Measurements from ENCODE around the gene LAMA2.

LAMA2 gene

DNA sequence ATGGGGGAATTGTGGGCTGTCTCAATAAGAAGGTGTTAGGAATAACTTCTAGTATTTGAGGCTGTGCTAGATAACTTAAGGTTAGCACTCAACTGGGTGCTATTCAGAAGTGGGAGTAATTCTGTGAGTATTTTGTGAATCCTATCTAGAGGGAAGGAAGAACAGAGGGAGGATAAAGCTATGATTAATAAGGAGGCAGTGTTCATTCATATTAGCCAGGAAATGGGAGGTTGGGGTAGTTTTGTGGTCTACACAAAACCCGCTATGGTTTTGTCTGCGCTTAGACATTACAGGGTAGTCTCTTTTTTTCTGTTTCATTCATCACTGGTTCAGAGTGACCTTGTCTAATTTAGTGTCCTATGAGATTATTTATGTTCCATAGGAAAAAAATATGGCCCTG lies 486.0 kb downstream of the LAMA2 start:
- peak; percentile 58 for DNase-seq (ENCODE audit: low read depth)

GRCh38 chr6:129369737-129370136 lies 486.8 kb downstream of the LAMA2 start:
- DNase-seq (ENCODE audit: low read depth) = no peak

DNA sequence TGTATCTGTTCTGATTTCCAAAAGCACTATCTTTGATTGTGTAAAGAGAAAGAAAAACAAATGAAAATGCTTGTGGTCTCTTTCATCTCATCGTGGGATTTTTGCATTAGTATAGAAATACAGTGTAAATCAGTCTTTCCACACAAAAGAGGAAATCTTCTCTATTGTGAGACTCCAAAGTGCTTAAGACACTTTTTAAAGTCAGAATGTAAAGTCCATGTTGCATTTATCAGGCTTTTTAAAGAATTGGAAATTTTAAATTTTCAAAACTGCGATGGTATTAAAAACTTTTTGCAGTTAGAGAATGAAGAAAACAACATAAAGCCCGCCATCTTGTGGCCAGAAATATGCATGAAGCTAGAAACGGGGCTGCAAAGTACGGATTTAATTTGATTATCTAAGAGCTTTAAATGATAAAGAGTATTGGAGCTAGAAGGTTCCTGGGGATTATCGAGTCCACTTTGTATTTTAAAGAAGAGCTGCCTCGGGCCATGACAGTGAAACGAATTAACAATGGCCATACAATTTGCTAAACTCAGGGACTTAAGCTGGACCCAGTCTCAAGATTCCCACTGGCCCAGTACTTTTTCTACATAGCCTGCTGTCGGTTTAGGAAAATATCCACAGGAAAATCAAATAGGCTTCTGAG lies 487.5 kb downstream of the LAMA2 start:
- DNase-seq (ENCODE audit: low read depth) = peak; percentile 47

DNA sequence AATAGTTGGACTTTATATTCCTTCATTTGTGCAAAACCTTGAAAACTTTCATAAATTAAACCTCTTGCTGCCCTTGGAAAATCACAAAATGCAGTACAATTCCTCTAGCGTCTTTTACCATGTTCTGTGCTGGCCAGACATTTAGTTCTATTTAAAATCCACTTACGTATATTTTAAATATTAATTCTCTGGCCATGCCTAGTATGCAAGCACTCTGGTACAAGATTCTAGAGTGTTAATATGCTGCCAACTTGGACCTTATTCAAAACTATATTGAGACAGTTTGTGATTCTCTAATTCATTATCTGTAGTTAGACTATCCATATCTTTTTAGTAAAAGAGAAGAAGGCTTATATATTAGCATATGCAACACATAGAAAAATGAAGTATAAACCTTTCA lies 498.9 kb downstream of the LAMA2 start:
- no peak for DNase-seq (ENCODE audit: low read depth)

DNA sequence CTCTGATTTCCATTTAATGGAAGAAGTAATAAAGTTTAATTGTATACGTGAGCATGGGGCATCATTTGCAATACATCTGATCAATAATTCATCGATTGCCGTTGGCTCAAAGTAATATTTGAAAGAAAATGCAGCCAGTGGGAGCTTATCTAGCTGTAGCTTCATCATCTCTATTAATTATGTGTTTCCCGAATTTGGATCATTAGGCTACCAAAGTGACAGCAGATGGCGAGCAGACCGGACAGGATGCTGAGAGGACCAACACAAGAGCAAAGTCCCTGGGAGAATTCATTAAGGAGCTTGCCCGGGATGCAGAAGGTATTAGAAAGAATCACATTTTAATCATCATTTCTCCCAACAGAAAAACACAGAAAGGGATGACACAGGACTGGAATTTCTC lies 500.0 kb downstream of the LAMA2 start:
- DNase-seq (ENCODE audit: low read depth) = no peak

DNA sequence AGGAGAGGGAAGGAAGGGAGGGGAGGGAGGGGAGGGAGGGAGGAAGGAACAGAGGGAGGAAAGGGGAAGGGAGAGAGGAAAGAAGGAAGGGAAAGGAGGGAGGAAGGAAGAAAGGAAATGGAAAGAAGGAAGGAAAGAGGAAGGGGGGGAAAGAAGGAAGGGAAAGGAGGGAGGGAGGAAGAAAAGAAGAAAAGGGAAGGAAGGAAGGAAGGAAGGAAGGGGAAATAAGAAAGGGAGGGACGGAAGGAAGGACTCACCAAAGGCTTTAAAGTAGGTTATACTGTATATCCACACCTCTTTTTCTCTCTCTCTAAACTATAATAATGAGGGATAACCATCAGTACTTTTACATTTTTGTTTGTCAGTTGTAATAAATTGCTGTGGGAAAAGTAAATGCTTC lies 502.2 kb downstream of the LAMA2 start:
- DNase-seq (ENCODE audit: low read depth) = no peak

DNA sequence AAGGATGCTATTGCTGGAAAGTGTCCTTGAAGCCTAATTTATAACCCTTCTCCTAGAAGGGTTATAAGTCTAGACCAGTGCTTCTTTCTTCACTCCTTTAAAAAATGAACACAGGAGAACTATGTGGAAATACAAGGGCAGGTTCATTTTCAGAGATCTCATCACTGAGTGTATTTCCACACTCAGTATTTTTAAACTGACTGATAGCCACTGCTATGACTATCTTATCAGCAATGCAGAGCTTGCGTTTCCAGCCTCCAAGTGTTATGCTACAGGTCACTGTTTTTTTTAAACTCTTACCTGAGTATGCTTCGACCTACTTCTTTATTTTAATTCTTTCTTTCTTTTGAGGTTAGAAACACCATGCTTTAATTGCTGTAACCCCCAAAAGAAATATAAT lies 508.0 kb downstream of the LAMA2 start:
- peak; percentile 61 for DNase-seq (ENCODE audit: low read depth)

GRCh38 chr6:129393654-129394053 lies 510.7 kb downstream of the LAMA2 start:
- no peak for DNase-seq (ENCODE audit: low read depth)

- DNase-seq (ENCODE audit: low read depth) = no peak
These were observed 515.8 kb downstream of the LAMA2 start for GRCh38 chr6:129398764-129399163.

- peak; percentile 2 for DNase-seq (ENCODE audit: low read depth)
These were observed 519.3 kb downstream of the LAMA2 start for GRCh38 chr6:129402244-129402643.

DNA sequence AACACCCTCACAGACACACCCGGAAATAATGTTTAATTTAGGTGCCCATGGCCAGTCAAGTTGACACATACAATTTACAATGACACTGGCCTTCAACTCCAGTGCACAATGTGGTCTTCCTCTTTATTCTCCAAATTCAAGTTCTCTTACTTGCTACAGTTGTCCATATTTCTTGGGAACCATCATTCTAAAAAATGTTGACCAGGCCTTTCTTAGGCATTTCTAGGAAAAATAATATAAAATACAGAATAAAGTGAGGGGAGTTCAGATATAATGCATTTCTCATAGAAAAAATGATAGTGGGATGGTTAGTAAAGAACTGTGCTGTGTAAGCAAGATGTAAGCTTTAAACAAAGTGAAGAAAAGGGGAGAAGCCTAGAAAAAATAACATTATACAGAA lies 528.2 kb downstream of the LAMA2 start:
- DNase-seq (ENCODE audit: low read depth) = no peak

- DNase-seq (ENCODE audit: low read depth) = no peak
These were observed 533.5 kb downstream of the LAMA2 start for GRCh38 chr6:129416337-129416990.

DNA sequence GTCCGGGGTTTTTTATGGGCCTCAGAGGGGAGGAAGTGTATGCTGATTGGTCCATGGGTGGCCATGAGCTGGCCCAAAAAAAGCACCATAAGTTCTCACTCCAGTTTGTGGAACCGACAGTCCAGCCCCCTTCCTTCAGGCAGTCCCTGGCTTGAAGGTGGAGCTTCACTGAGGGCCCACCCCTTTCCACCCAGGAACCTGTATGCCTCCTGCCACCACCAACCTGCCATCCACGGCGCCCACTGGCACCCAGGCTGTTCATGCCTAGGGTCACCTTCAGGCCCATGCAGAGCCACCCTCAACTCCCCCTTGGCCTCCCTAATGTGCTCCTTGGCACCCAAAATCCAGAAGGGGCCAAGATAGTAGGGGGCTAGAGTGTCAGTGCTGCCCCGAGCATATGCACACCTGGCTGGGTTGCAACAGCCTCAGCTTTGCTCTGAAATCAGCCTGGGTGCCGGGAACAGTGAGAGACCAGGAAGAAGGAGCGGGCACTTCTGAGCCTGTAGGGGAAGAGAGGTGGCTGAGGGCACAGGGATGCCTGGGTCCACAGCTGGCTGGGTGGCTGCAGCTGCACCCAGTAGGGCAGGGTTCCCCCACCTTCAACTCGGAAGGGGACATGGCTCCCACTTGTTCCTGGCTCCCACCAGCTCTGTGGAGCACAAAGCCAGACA lies 534.6 kb downstream of the LAMA2 start:
- DNase-seq (ENCODE audit: low read depth) = no peak

DNA sequence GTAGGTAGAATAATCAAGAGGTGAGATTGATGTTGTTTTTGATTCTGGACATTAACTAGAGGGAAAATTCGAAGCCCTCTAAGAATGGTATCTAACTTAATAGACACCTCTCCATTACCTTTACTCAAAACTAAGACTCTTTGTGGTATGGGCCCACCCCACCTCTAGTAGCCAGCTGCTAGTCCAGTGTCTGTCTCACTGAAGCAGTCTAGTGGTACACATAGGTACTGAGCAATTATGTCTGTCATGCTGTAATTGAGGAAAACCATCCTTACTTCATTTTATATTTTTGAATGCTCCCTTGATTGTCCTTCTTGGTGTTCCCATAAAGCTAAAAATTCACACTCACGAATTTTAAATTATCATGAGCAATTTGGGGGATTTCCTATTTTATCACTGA lies 536.4 kb downstream of the LAMA2 start:
- no peak for DNase-seq (ENCODE audit: low read depth)

- DNase-seq (ENCODE audit: low read depth) = no peak
These were observed 543.4 kb downstream of the LAMA2 start for GRCh38 chr6:129426343-129426742.

DNA sequence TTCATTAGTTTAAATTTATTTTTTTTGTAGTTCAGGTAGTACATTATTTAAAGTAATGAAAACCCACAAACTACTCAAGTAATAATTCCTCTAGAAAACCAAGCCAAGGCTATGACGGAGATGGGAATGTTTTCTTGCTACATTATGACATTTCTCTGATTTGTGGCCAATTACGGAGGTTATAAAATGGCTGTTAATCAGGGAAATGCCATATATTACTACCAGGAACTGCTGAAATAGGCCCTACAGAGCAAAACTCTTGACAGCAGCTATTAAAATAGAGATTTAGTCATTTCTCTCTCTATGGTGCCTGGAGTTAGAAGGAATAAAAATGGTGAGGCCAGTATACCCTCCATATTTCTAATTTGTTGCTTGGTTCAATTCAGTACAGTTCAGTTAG lies 547.0 kb downstream of the LAMA2 start:
- DNase-seq (ENCODE audit: low read depth) = peak; percentile 57

DNA sequence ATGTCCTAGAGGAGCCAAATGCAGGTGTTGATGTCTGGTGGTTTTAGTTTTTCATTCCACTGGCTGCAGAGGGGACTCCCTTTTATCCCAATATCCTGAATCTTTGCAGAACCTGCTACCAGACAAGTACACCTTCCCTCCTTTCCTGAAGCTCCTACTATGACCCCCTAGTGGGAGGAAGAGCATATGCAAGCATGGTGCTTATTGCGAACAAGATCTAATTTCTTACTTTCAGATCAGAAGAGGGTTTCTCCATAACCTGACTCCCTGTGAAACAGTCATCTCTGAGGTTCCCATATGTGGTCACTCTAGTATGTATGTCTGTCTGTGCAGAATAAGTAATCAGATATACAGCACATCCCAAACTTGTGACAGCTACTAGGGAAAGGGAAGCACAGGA lies 549.8 kb downstream of the LAMA2 start:
- DNase-seq (ENCODE audit: low read depth) = peak; percentile 38

GRCh38 chr6:129434091-129434490 lies 551.2 kb downstream of the LAMA2 start:
- DNase-seq (ENCODE audit: low read depth) = no peak

DNA sequence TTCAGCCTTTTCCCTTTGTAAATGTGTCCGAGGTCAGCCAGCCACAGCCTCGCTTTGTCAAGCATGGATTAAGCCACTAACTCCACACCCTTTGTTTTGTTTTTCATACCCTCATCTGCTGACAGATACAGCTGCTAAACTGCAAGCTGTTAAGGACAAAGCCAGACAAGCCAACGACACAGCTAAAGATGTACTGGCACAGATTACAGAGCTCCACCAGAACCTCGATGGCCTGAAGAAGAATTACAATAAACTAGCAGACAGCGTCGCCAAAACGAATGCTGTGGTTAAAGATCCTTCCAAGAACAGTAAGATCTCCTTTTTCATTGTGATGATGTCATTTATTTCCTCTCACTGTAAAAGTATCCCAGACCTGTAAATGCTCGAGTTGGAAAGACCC lies 557.8 kb downstream of the LAMA2 start:
- DNase-seq (ENCODE audit: low read depth) = peak; percentile 17

GRCh38 chr6:129444683-129445082 lies 561.7 kb downstream of the LAMA2 start:
- DNase-seq (ENCODE audit: low read depth) = no peak

DNA sequence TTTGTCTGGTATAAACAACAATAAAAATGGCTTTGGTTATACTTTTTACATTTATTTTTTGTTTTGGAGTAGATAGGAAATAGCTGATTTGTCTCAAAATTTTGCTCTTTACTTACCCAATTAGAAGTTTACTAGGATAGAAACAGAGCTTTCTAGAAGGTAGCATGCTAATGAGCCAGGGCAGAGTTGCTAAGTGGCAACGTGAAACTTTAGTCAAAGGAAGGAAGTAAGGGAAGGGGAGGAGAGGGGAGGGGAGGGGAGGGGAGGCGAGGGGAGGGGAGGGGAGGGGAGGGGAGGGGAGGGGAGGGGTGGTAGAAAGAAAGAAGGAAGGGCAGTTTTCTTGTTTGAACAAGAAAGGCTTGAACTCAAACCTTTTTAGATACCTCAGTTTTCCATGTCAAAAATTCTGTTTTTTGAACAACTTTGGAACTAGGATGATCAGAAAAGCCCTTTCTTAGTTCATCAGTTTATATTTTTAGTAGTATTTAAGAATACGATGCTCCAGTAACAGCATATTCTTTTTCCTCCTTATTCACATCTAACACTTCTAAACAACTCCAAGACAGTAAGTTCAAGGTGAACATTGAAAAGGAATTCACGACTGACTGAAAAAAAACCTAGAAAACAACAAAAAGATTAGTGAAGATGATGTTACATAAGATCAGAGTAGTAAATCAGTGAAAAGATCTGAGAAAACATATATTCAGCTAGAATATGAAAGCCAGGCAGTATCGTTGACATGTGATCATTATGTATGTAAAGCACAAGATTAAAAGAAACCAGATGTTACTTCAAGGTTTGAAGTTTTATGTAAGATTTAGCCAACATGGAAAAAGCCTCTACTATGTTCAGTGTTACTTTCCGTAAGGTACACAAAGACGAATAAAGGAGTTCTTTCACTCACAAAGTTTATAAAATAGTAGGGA lies 563.6 kb downstream of the LAMA2 start:
- DNase-seq (ENCODE audit: low read depth) = no peak

GRCh38 chr6:129447198-129447565 lies 564.2 kb downstream of the LAMA2 start:
- DNase-seq (ENCODE audit: low read depth) = no peak

DNA sequence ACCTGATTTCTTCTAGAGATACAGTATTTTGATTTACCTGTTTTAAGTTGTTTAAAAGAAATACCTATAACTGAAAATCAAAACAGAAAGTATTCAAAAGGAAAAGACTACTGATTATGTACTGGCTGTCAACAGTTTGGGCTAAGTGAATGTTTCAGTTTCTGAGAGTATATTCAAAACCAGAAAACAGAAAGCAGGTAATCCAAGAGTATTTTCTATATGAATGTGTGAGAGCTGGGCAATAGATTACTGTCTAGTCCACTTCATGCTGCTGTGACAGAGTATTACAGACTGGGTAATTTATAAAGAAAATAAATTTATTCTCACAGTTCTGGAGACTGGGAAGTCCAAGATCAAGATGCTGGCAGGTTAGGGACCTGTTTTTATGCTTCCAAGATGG lies 566.0 kb downstream of the LAMA2 start:
- DNase-seq (ENCODE audit: low read depth) = no peak
